ENCODE measurements around the gene TMPRSS6. TPM values are rescaled to one million over a fixed set of nuclear protein-coding genes. Genes with fewer than 3 reads are reported as not detected.

The TMPRSS6 gene
- total and polyA plus RNA-seq, 2 of the 13 experiments (the other 11 are each of a cell fraction or from before 2014, with no cell fraction given) = 4.2 to 4.8 TPM

- TF ChIP-seq ZNF704 (CRISPR knock-in tag; IDR thresholded peaks at IDR 0.05; ENCODE audit: borderline replicate concordance) (no peak), NFIC (IDR thresholded peaks at IDR 0.05; ENCODE audit: low read length) (no peak), ZNF556 (CRISPR knock-in tag; IDR thresholded peaks at IDR 0.05; ENCODE audit: borderline replicate concordance) (no peak), ZNF383 (CRISPR knock-in tag; IDR thresholded peaks at IDR 0.05; ENCODE audit: borderline replicate concordance) (no peak), LBX2 (CRISPR knock-in tag; IDR thresholded peaks at IDR 0.05; ENCODE audit: borderline replicate concordance) (no peak), ARNT (IDR thresholded peaks at IDR 0.05) (no peak), ZNF224 (CRISPR knock-in tag; IDR thresholded peaks at IDR 0.05) (no peak), TMF1 (CRISPR knock-in tag; IDR thresholded peaks at IDR 0.05; ENCODE audit: low read depth) (no peak), ZNF543 (CRISPR knock-in tag; IDR thresholded peaks at IDR 0.05) (peak; percentile 73; the same call in 1 of the 2 replicates), KLF9 (CRISPR knock-in tag; IDR thresholded peaks at IDR 0.05; ENCODE audit: low read depth) (no peak), FOXP1 (IDR thresholded peaks at IDR 0.05) (no peak), FOXP1 (CRISPR knock-in tag; IDR thresholded peaks at IDR 0.05) (no peak), ZNF432 (CRISPR knock-in tag; IDR thresholded peaks at IDR 0.05; ENCODE audit: borderline replicate concordance) (no peak), NPAS2 (CRISPR knock-in tag; IDR thresholded peaks at IDR 0.05; ENCODE audit: borderline replicate concordance) (no peak), ZSCAN12 (CRISPR knock-in tag; IDR thresholded peaks at IDR 0.05) (no peak), RORA (CRISPR knock-in tag; IDR thresholded peaks at IDR 0.05) (no peak), ATAD3A (CRISPR knock-in tag; IDR thresholded peaks at IDR 0.05) (no peak), ZNF563 (CRISPR knock-in tag; IDR thresholded peaks at IDR 0.05) (peak; percentile 41; the same call in 1 of the 2 replicates), ZFX (CRISPR knock-in tag; IDR thresholded peaks at IDR 0.05; ENCODE audit: low read depth) (peak; percentile 64), CENPBD1 (CRISPR knock-in tag; IDR thresholded peaks at IDR 0.05; ENCODE audit: borderline replicate concordance, low read depth) (no peak), ISX (CRISPR knock-in tag; conservative IDR thresholded peaks at IDR 0.05) (no peak), ZNF710 (CRISPR knock-in tag; IDR thresholded peaks at IDR 0.05; ENCODE audit: borderline replicate concordance) (peak; percentile 37), THRA (CRISPR knock-in tag; IDR thresholded peaks at IDR 0.05; ENCODE audit: borderline replicate concordance) (peak; percentile 71), NFYC (CRISPR knock-in tag; IDR thresholded peaks at IDR 0.05) (no peak), CHD2 (IDR thresholded peaks at IDR 0.05; ENCODE audit: low read depth, low read length) (no peak)
Measured at GRCh38 chr22:37043828-37044538, 65.5 kb downstream of the TMPRSS6 start (continued).
